Liver (tissue), 9 donors: ENCODE measurements around the gene IRAK3. TPM values are rescaled to one million over a fixed set of nuclear protein-coding genes. Genes with fewer than 3 reads are reported as not detected.

ENCODE experiments used
- DNase-seq: peaks from one replicate; pipeline ENCODE4 v3.0.0-alpha.2; 2017; ENCODE audit warnings: low spot score
- H3K27ac ChIP-seq, 2 donors: one replicate each; pipeline ENCODE4 v1.7.0; 2013; ENCODE audit warnings: inconsistent platforms in 2 of 2, low read length in 2 of 2, control low read depth in 1 of 2, low read depth in 1 of 2, mild to moderate bottlenecking in 1 of 2
- H3K27me3 ChIP-seq, 4 donors: one replicate each; pipeline versions ENCODE4 v1.6.1 to v1.7.0; 2013; ENCODE audit warnings: low read length in 3 of 4, inconsistent platforms in 1 of 4, mild to moderate bottlenecking in 1 of 4, moderate library complexity in 1 of 4; ENCODE audit not compliant: control insufficient read depth in 4 of 4, insufficient read depth in 4 of 4
- H3K36me3 ChIP-seq, 4 donors: one replicate each; pipeline versions ENCODE4 v1.6.1 to v1.7.0; 2013; ENCODE audit warnings: low read length in 3 of 4, mild to moderate bottlenecking in 3 of 4, low read depth in 1 of 4, moderate library complexity in 1 of 4; ENCODE audit not compliant: control insufficient read depth in 4 of 4, insufficient read depth in 3 of 4
- H3K4me1 ChIP-seq, 4 donors: one replicate each; pipeline versions ENCODE4 v1.6.1 to v1.7.0; 2013; ENCODE audit warnings: low read length in 3 of 4, mild to moderate bottlenecking in 3 of 4, moderate library complexity in 1 of 4; ENCODE audit not compliant: control insufficient read depth in 4 of 4, insufficient read depth in 4 of 4
- H3K4me3 ChIP-seq, 3 donors: one replicate each; pipeline versions ENCODE4 v1.6.1 to v1.7.0; 2013; ENCODE audit warnings: low read length in 3 of 3, control low read depth in 1 of 3, low read depth in 1 of 3, mild to moderate bottlenecking in 1 of 3
- H3K9ac ChIP-seq, 2 donors: one replicate each; pipeline ENCODE4 v1.7.0; 2013; ENCODE audit warnings: low read length in 2 of 2, mild to moderate bottlenecking in 2 of 2, moderate library complexity in 2 of 2, control low read depth in 1 of 2, low read depth in 1 of 2
- H3K9me3 ChIP-seq, 4 donors: one replicate each; pipeline versions ENCODE4 v1.6.1 to v1.7.0; 2013; ENCODE audit warnings: low read length in 3 of 4; ENCODE audit not compliant: control insufficient read depth in 4 of 4
- ATF3 ChIP-seq: IDR thresholded peaks from 2 replicates; pipeline ENCODE4 v1.6.1; 2016; ENCODE audit warnings: antibody characterized with exemption
- CTCF ChIP-seq: fragments of 150-350 bp; IDR thresholded peaks from 2 replicates; pipeline ENCODE4 v1.5.1; 2017; ENCODE audit warnings: improper control_type of control experiment, low read depth, low read length; ENCODE audit not compliant: missing input control
- EGR1 ChIP-seq, 2 donors: IDR thresholded peaks; 2 replicates each; pipeline ENCODE4 v1.6.1; 2016 to 2018; ENCODE audit warnings: antibody characterized with exemption in 2 of 2, low read depth in 2 of 2
- FOXA1 ChIP-seq: IDR thresholded peaks from 2 replicates; pipeline ENCODE4 v1.6.1; 2016; ENCODE audit warnings: antibody characterized with exemption
- FOXA2 ChIP-seq: IDR thresholded peaks from 2 replicates; pipeline ENCODE4 v1.6.1; 2016; ENCODE audit warnings: antibody characterized with exemption
- GABPA ChIP-seq, 2 donors: IDR thresholded peaks in 1 of 2; conservative IDR thresholded peaks in 1 of 2; 2 replicates each; pipeline ENCODE4 v1.6.1; 2016; ENCODE audit warnings: antibody characterized with exemption in 2 of 2, mild to moderate bottlenecking in 1 of 2, moderate library complexity in 1 of 2
- HNF4A ChIP-seq, 2 donors: conservative IDR thresholded peaks; 2 replicates each; pipeline ENCODE4 v1.6.1; 2016; ENCODE audit warnings: antibody characterized with exemption in 2 of 2, mild to moderate bottlenecking in 2 of 2
- HNF4G ChIP-seq: IDR thresholded peaks from 2 replicates; pipeline ENCODE4 v1.6.1; 2016; ENCODE audit warnings: antibody characterized with exemption
- JUND ChIP-seq, 2 donors: IDR thresholded peaks; 2 replicates each; pipeline ENCODE4 v1.6.1; 2016; ENCODE audit warnings: antibody characterized with exemption in 2 of 2
- MAX ChIP-seq: IDR thresholded peaks from 2 replicates; pipeline ENCODE4 v1.6.1; 2016; ENCODE audit warnings: antibody characterized with exemption
- NR2F2 ChIP-seq: IDR thresholded peaks from 2 replicates; pipeline ENCODE4 v1.6.1; 2016; ENCODE audit warnings: antibody characterized with exemption
- RAD21 ChIP-seq, 2 donors: IDR thresholded peaks; 2 replicates each; pipeline ENCODE4 v1.6.1; 2016; ENCODE audit warnings: antibody characterized with exemption in 2 of 2, mild to moderate bottlenecking in 2 of 2
- REST ChIP-seq: IDR thresholded peaks from 2 replicates; pipeline ENCODE4 v1.6.1; 2016; ENCODE audit warnings: antibody characterized with exemption, mild to moderate bottlenecking
- RXRA ChIP-seq, 2 donors: IDR thresholded peaks; 2 replicates each; pipeline ENCODE4 v1.6.1; 2017 to 2018; ENCODE audit warnings: antibody characterized with exemption in 2 of 2, mild to moderate bottlenecking in 1 of 2
- SP1 ChIP-seq: IDR thresholded peaks from 2 replicates; pipeline ENCODE4 v1.6.1; 2018; ENCODE audit warnings: antibody characterized with exemption, mild to moderate bottlenecking
- TAF1 ChIP-seq: conservative IDR thresholded peaks from 2 replicates; pipeline ENCODE4 v1.6.1; 2016; ENCODE audit warnings: antibody characterized with exemption, mild to moderate bottlenecking
- YY1 ChIP-seq: IDR thresholded peaks from 2 replicates; pipeline ENCODE4 v1.6.1; 2016; ENCODE audit warnings: antibody characterized with exemption, mild to moderate bottlenecking
- ZBTB33 ChIP-seq: IDR thresholded peaks from 2 replicates; pipeline ENCODE4 v1.6.1; 2016; ENCODE audit warnings: antibody characterized with exemption
- WGBS: extraction: QIAGEN DNeasy Blood & Tissue Kit; methylation state at CpG from one replicate; pipeline ENCODE4 v1.1.7; 2013; 5-methylcytosine and 5-hydroxymethylcytosine counted together
- polyA plus RNA-seq, 2 donors: library from polyadenylated mRNA; stranded (reverse) in 1 of 2; unstranded in 1 of 2; fragments of 200-250 nt in 1 of 2; fragments of >200 nt in 1 of 2; fragmentation: Nextera tagmentation in 1 of 2; extraction: Ambion mirVana in 1 of 2; gene quantifications; one replicate each; pipeline versions ENCODE4 v1.2.1 to v1.2.3, GENCODE V29; 2013 to 2015
- total RNA-seq, 2 donors: library from RNA; depleted of rRNA; stranded (reverse); fragments of >200 nt; gene quantifications; one replicate each; pipeline ENCODE4 v1.2.3, GENCODE V29; 2014
- donor health status: healthy.
- donor health status: healthy.
- donor health status: healthy.
- donor health status: healthy.
- donor health status: healthy.

IRAK3 gene
- total and polyA plus RNA-seq, 4 donors, result 1.1 to 8.6 (median 3.5) TPM

- peak overlapping the region; percentile 57 to 76 for H3K27ac ChIP-seq
- H3K27me3 ChIP-seq, result no peaks in the 10 kb centered on the region
- H3K9ac ChIP-seq, result no peak overlapping the region
- peaks cover 0 to 12% (median 3%) of the 10 kb centered on the region in 4 donors for H3K4me1 ChIP-seq
- peaks cover 0 to 11% (median 2%) of the 10 kb centered on the region in 4 donors for H3K9me3 ChIP-seq
- no peak overlapping the region for H3K4me3 ChIP-seq
- TF ChIP-seq FOXA1, result peak; percentile 84
- peak; percentile 79 for TF ChIP-seq ZBTB33
- peak; percentile 66 for TF ChIP-seq NR2F2
- TF ChIP-seq SP1, result peak; percentile 71
- no peak for TF ChIP-seq TAF1
- TF ChIP-seq CTCF, result peak; percentile 85
- peak; percentile 100 for TF ChIP-seq MAX
- TF ChIP-seq HNF4A (conservative IDR thresholded peaks at IDR 0.05), result peak; percentile 38 to 53
- TF ChIP-seq RXRA (IDR thresholded peaks at IDR 0.05), result peak; percentile 53 to 69
- peak; percentile 78 for TF ChIP-seq YY1
- TF ChIP-seq RAD21 (IDR thresholded peaks at IDR 0.05), result peak; percentile 86 to 87
- no peak for TF ChIP-seq REST
- peak; percentile 64 to 89 for TF ChIP-seq GABPA (IDR thresholded peaks at IDR 0.05 in 1 of 2, conservative IDR thresholded peaks at IDR 0.05 in 1 of 2)
- peak; percentile 31 for TF ChIP-seq HNF4G
- TF ChIP-seq JUND (IDR thresholded peaks at IDR 0.05), result peak; percentile 34 to 81
- peak; percentile 39 for TF ChIP-seq ATF3
- TF ChIP-seq FOXA2, result peak; percentile 86
- TF ChIP-seq EGR1 (IDR thresholded peaks at IDR 0.05; ENCODE audit: low read depth in 2 of 2), result peak; percentile 78 to 96
- 38% methylated on average over 7 of the region's 7 CpGs for WGBS
- H3K36me3 ChIP-seq, result peaks cover 1 to 18% (median 5%) of the 10 kb centered on the region in 4 donors
- no peak for DNase-seq
Measured at GRCh38 chr12:66144791-66145754, 43.9 kb upstream of the IRAK3 start.
